ENCODE measurements around the gene PSMB9. TPM values are rescaled to one million over a fixed set of nuclear protein-coding genes. Genes with fewer than 3 reads are reported as not detected.

The PSMB9 gene
- total RNA-seq, 2 experiments from 2014 or later, result 402 to 473 TPM

DNA sequence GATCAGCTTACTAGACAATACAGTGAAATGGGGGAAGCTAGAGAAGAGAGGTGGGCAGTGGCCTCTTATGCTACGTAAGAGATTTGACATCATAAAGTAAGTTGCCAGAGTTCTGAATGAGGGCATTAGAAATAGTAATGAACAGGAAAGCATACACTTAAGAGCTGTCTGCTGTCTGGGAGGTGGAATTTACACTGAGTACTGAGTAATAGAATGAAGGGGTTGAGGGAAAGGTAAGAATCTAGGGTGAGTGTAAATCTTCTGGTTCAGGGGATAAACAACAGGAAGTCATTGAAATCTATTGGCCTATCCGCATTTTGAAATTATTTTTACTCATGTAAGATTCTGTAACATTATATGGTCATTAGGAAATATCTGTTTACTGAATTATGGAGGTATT lies 51.1 kb downstream of the PSMB9 start:
- peaks cover 14% of the 10 kb centered on the region for H3K36me3 Mint-ChIP-seq
- H3K4me3 Mint-ChIP-seq, result no peak overlapping the region
- no peaks in the 10 kb centered on the region for H3K27me3 Mint-ChIP-seq
- H3K4me1 Mint-ChIP-seq, result no peaks in the 10 kb centered on the region
- DNase-seq, result no peak
- H3K27ac Mint-ChIP-seq, result no peak overlapping the region
- H3K9me3 Mint-ChIP-seq (ENCODE audit: low read depth), result no peaks in the 10 kb centered on the region
- CTCF ChIA-PET, result interaction anchor here (1.3 to 3.3 kb wide), 4 partner anchors 11 to 80 kb away, joined by 5 to 15 read pairs (median 6); partner anchors contain the start of gene HLA-DMA
- ATAC-seq, result no peak

DNA sequence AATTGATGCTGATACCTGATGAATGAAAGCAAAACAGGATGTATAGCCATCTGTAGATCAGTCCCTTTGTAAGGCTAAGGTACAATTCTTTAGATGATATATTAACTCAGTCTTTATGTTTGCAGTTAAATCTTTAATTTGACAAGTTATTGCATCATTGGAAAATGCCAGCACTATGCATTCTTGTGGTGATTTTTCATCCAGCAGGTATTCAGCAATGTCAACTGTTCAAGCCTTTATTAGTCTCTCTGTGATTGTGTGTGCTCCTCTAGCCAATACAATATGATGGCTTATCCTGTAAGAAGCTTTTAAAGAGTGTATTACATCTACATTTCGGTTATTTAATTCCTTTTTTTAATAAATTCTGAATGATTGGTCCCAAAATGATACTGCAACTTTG lies 52.5 kb downstream of the PSMB9 start:
- H3K27me3 Mint-ChIP-seq, result peaks cover 4% of the 10 kb centered on the region
- H3K36me3 Mint-ChIP-seq, result peaks cover 3% of the 10 kb centered on the region
- CTCF ChIA-PET, result interaction anchor here (1.0 to 1.5 kb wide), 2 partner anchors 27 to 78 kb away, joined by 5 to 7 read pairs; no protein-coding TSS in a partner anchor
- no peak overlapping the region for H3K27ac Mint-ChIP-seq
- H3K4me3 Mint-ChIP-seq, result no peak overlapping the region
- H3K9me3 Mint-ChIP-seq (ENCODE audit: low read depth), result no peaks in the 10 kb centered on the region
- no peak for DNase-seq
- ATAC-seq, result no peak
- no peaks in the 10 kb centered on the region for H3K4me1 Mint-ChIP-seq

DNA sequence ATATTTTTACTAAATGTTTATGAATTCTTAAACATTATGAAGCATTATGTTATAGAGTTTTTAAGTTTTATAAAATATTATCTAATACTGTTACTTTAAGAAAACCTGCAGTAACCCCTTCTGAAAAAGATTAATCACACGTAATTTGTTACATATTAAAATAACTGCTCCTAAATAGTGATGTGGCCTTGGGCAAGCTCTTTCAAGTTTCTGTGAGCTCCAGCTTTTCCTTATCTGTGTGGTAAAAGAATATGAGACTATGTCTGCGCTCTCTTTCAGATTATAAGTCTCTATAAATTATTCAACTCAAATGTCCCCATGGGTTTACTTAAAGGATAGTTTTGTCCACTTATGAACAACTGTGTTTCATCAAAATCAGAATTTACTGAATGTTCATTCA lies 54.9 kb downstream of the PSMB9 start:
- Mint-ChIP-seq H3K9me3 (ENCODE audit: low read depth) (no peaks in the 10 kb centered on the region), H3K27me3 (peaks cover 10% of the 10 kb centered on the region), H3K4me1 (no peaks in the 10 kb centered on the region), H3K36me3 (peaks cover 1% of the 10 kb centered on the region), H3K27ac (no peak overlapping the region), H3K4me3 (no peak overlapping the region)
- CTCF ChIA-PET, result interaction anchor here (1.0 kb wide), 1 partner anchor 32 kb away, joined by 3 read pairs; no protein-coding TSS in a partner anchor
- DNase-seq (no peak), ATAC-seq (no peak)

Other genes with a start within 250 kb of the PSMB9 start
- 100 to 1,000 TPM in 1 of 2 experiments, 10 to 100 TPM in 1; 74.4 to 143 TPM for gene HLA-DQA1, start 216.8 kb upstream of the PSMB9 start, total RNA-seq
- gene HLA-DQB1, start 187.5 kb upstream of the PSMB9 start, total RNA-seq, result 10 to 100 TPM; 72.9 to 89.8 TPM
- gene HLA-DQA2, start 112.8 kb upstream of the PSMB9 start, total RNA-seq, result 10 to 100 TPM in 1 of 2 experiments, 1 to 10 TPM in 1; 4.9 to 11.6 TPM
- 1 to 10 TPM; 2.9 to 4.2 TPM for gene HLA-DQB2, start 90.7 kb upstream of the PSMB9 start, total RNA-seq
- gene HLA-DOB, start 37.2 kb upstream of the PSMB9 start, total RNA-seq, result 1 to 10 TPM; 2.7 to 3.9 TPM
- gene TAP2, start 15.5 kb upstream of the PSMB9 start, total RNA-seq, result 100 to 1,000 TPM; 242 to 258 TPM
- gene PSMB8, start 10.1 kb upstream of the PSMB9 start, total RNA-seq, result 100 to 1,000 TPM; 461 to 464 TPM
- 100 to 1,000 TPM; 407 to 417 TPM for gene TAP1, start 488 bp upstream of the PSMB9 start, total RNA-seq
- 10 to 100 TPM; 22.7 to 31.2 TPM for gene HLA-DMB, start 86.8 kb downstream of the PSMB9 start, total RNA-seq
- gene HLA-DMA, start 98.9 kb downstream of the PSMB9 start, total RNA-seq, result 10 to 100 TPM; 57.9 to 60.9 TPM
- gene BRD2, start 114.4 kb downstream of the PSMB9 start, total RNA-seq, result 100 to 1,000 TPM; 309 to 336 TPM
- gene HLA-DOA, start 155.4 kb downstream of the PSMB9 start, total RNA-seq, result 10 to 100 TPM; 11.8 to 16.7 TPM
- gene HLA-DPA1, start 219.5 kb downstream of the PSMB9 start, total RNA-seq, result 100 to 1,000 TPM; 276 to 299 TPM
- 100 to 1,000 TPM; 113 to 150 TPM for gene HLA-DPB1, start 221.8 kb downstream of the PSMB9 start, total RNA-seq

All from activated CD8-positive, alpha-beta memory T cell treated with anti-CD3 and anti-CD28 coated beads, Interleukin-2, amount 10 ng/mL, durations not matched to agents 7 days and 5 days (primary cell).